Activated T-cell treated with anti-CD3 and anti-CD28 coated beads, Interleukin-2, amount 50 U/mL, for 4 hours (primary cell): Measurements from ENCODE around the gene LHFPL2. TPM values are rescaled to one million over a fixed set of nuclear protein-coding genes. Genes with fewer than 3 reads are reported as not detected.

Experiments used
- ATAC-seq, 2 donors: fragments of 200-7000 bp; cut with Tn5 transposase; one replicate each; pipeline ENCODE4 v1.10.0; 2021
- DNase-seq: peaks from one replicate; pipeline ENCODE4 v3.0.0-alpha.2; 2020
- H3K27me3 Mint-ChIP-seq: one replicate; pipeline ENCODE4 v1.8.0; 2021; ENCODE audit warnings: low read depth, mixed read lengths
- H3K36me3 Mint-ChIP-seq: one replicate; pipeline ENCODE4 v1.8.0; 2022; ENCODE audit warnings: mixed read lengths; ENCODE audit not compliant: insufficient read depth
- H3K4me1 Mint-ChIP-seq: one replicate; pipeline ENCODE4 v1.8.0; 2021; ENCODE audit warnings: low read depth, mixed read lengths
- H3K4me3 Mint-ChIP-seq: one replicate; pipeline ENCODE4 v1.8.0; 2021; ENCODE audit warnings: mild to moderate bottlenecking, moderate library complexity, mixed read lengths
- H3K9me3 Mint-ChIP-seq: one replicate; pipeline ENCODE4 v1.8.0; 2021; ENCODE audit warnings: mixed read lengths
- total RNA-seq, 3 donors: library from RNA; stranded (reverse); gene quantifications; one replicate each; pipeline ENCODE4 v1.2.1, GENCODE V29; 2021

Gene LHFPL2
- total RNA-seq, 3 donors from 2014 or later = 0.22 to 0.69 (median 0.23) TPM

DNA sequence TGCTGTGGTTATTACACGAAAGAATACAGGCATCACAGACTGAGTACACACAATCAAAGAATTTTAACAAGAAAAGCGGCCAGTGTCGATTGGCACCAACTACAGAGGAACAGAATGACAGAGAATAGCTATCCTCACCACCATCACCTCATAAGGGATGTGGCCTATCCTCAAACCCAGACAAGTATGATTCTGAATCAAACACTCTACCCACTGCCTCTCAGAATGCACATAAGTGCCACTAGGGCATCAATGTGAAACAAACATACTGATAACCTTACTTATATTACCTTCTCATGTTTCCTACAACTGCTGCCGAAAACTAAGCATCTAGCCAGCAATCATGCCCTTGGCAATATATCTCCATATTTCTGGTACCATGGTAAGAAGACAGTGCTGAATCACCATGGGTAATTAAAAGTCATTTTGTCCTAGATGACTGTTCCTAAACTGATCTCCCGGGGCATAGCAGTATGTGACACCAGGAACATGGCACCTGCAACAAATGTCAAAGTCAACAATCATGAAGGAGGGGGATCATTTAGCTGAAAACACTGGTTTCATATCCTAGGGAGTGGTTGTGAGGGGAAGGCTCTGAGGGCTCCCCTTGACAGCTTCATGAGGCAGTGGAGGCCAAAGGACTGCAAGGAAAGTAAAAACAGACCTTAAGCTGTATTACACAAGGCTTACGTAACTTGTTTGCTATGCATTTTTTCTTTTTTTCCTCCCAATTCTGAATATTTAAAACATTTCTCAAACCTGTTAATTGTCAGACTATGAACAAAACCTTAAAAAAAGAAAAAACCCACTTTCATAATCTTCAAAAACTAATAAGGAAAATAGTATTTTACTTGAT is 88.3 kb downstream of the LHFPL2 start:
- no peak overlapping the region for H3K4me3 Mint-ChIP-seq
- no peaks in the 10 kb centered on the region for H3K9me3 Mint-ChIP-seq
- DNase-seq (no peak), ATAC-seq (no peak)
- H3K36me3 Mint-ChIP-seq = no peaks in the 10 kb centered on the region
- H3K4me1 Mint-ChIP-seq = no peaks in the 10 kb centered on the region
- peaks cover 12% of the 10 kb centered on the region for H3K27me3 Mint-ChIP-seq

DNA sequence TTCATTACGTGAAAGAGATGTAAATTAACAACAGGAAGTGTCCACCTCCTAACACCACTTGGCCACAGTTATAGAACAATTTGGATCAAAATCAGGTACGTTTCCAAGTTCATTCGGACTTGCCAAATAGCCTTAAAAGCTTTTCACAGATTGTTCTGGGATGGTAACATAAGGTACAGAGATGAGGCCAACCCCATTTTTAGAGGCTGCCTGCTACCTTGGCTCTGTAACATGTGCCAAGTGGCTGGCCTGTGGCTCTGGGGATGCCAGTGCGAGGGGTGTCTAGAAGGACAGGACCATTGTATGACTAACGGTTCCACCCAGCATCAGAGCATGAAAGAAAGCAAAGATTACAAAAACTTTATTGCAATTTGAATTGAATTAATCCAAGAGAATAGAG is 91.0 kb downstream of the LHFPL2 start:
- DNase-seq = no peak
- peaks cover 4% of the 10 kb centered on the region for H3K4me1 Mint-ChIP-seq

DNA sequence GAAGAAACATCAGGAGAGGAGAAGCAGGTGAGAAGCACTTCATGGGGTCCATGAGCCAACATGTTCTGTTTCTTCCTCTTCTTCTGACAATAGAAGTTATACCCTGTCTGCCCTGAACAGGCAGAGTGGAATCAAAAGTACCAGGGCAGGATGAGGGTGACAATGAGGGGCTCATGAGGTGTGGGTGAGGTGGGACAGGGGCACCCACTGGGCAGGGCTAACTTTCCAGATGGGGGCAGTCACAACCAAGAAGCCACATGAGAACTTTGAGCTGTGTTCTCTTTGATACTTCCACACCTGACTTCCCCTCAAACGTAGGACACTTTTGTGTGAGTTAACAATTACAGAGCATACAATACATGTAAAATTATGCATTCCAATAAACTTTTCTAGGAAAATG is 92.7 kb downstream of the LHFPL2 start:
- H3K27me3 Mint-ChIP-seq = peaks cover 20% of the 10 kb centered on the region
- H3K36me3 Mint-ChIP-seq = no peaks in the 10 kb centered on the region
- H3K9me3 Mint-ChIP-seq = no peaks in the 10 kb centered on the region
- H3K4me1 Mint-ChIP-seq = peaks cover 4% of the 10 kb centered on the region
- ATAC-seq (no peak), DNase-seq (no peak)
- no peak overlapping the region for H3K4me3 Mint-ChIP-seq

More for the DNA sequence above, 91.0 kb downstream of the LHFPL2 start:
- ATAC-seq = no peak
- Mint-ChIP-seq H3K4me3 (no peak overlapping the region), H3K36me3 (no peaks in the 10 kb centered on the region), H3K9me3 (no peaks in the 10 kb centered on the region), H3K27me3 (peaks cover 20% of the 10 kb centered on the region)

DNA sequence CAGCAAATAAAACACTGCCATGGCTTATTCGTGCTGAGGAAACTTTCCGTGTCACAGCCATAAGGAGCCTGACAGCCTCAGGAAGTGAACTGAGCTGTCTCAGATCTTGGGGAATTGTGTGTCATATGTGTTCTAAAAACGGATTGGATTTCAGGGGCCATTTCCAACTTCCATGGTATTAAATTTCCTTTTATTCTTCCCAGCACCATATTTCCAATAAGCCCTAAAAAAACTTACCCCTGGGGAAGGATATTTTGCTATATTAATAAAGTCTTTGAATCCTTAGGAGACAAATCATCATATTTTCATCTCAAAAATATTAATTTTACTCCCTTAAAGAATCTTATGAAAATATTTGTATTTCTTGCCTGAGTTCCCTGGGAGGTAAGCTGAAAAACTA is 93.9 kb downstream of the LHFPL2 start:
- peaks cover 14% of the 10 kb centered on the region for H3K27me3 Mint-ChIP-seq
- H3K4me1 Mint-ChIP-seq = peaks cover 4% of the 10 kb centered on the region
- DNase-seq = no peak
- no peak overlapping the region for H3K4me3 Mint-ChIP-seq
- H3K9me3 Mint-ChIP-seq = no peaks in the 10 kb centered on the region
- H3K36me3 Mint-ChIP-seq = no peaks in the 10 kb centered on the region
- ATAC-seq = no peak

DNA sequence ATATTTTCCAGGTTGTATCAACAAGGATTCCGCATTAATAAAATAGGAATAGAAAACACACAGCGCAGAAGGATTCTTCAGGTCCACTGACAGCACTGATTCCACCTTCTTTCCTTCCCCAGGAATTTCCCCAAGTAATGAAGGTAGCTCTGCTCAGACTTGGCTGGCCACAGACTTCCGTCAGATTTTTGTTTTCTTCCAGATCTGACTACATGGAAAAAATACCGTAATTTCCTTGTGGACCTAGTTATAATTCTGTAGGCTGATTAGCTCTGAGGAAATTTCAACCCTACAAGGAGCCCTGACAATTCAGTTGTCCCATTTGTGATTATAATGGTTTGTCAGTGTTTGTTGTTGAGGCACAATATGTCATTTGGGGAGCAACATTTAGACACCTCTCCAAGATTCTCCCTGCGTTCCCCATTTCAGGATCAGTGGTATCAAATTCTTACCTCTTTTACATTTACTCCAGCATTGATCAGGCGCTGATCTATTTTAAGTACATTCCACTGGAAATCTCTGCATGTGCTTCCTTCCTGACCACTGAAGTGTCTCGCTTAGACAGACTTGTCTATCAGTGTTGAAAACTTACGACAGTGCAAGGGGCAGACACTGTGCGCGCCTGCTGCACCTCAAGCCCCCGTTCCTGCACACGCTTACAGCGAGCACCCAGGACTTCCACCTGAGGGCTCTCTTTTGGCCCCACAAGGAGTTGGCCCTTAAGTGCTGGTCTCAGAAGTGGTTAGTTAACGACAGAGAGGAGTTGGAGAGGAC is 94.8 kb downstream of the LHFPL2 start:
- Mint-ChIP-seq H3K27me3 (peaks cover 10% of the 10 kb centered on the region), H3K36me3 (no peaks in the 10 kb centered on the region), H3K9me3 (no peaks in the 10 kb centered on the region), H3K4me3 (no peak overlapping the region), H3K4me1 (peaks cover 4% of the 10 kb centered on the region)
- no peak for ATAC-seq
- DNase-seq = no peak

DNA sequence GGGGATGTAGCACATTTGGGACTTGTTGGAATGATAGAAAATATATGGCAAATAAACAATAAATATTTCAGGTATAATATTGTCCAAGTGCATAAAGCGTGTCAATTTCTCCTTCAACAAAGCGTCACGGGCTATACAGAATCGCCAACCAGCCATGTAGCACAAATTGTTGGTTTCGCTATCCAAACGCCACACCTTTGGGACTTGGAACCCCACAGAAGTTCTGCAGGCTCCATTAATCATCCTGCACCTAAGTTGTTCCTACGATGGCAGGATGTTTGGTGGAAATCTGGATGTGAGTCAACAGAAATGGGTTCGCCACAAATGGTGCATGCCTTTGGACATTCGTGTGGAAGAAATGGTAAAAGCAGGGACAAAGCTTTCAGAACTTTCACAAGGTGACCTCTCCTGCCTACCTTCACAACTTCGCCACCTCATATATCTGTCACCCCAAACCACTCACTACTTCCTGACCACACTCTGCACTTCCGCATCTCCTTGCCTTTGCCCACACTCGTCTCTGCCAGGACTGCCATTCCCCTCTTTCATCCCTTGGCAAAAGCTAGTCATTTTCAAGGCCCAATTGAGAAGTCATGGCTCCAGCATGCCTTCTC is 95.7 kb downstream of the LHFPL2 start:
- ATAC-seq = no peak
- H3K4me3 Mint-ChIP-seq = no peak overlapping the region
- DNase-seq = no peak

DNA sequence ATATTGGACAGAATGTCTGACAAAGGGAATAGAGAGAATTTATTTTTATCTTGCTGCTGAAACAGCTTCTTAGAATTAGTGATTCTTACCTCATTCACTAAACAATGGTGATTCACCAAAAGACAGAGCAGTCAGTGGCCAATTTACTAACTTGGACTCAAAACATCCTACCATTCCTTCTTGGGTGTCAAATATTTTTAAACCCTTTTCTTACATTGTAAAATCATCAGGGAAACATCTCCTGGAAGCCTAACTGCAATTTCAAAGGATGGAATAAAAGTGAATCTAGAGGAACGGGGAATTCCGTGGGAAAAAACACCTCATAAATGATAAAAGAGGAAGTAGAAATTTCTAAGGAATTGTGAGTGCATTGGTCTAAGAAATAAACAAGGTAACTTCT is 97.7 kb downstream of the LHFPL2 start:
- no peak for ATAC-seq
- no peaks in the 10 kb centered on the region for H3K36me3 Mint-ChIP-seq

More for the DNA sequence above, 95.7 kb downstream of the LHFPL2 start:
- H3K4me1 Mint-ChIP-seq = peaks cover 4% of the 10 kb centered on the region
- no peaks in the 10 kb centered on the region for H3K36me3 Mint-ChIP-seq
- no peaks in the 10 kb centered on the region for H3K9me3 Mint-ChIP-seq
- H3K27me3 Mint-ChIP-seq = peaks cover 10% of the 10 kb centered on the region

DNA sequence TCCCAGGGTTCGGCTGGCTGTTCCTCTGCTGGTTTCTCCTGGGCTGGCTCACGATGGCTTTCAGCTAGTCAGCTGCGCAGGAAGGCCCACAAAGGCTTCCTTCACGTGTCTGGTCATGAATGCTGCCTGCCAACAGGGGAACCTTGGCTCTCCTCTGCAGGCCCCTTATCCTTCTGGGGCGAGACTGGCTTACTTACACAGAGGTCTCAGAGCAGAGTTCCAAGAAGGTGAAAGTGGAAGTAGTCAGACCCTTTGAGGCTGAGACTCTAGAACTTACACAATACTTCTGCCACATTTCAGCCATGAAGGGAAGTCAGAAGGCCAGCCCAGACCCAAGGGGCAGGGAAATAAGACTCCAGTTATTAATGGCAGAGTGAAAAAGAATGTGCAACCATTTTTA is 99.5 kb downstream of the LHFPL2 start:
- DNase-seq (no peak), ATAC-seq (no peak)
- H3K4me3 Mint-ChIP-seq = no peak overlapping the region
- H3K4me1 Mint-ChIP-seq = peaks cover 4% of the 10 kb centered on the region
- H3K27me3 Mint-ChIP-seq = peaks cover 9% of the 10 kb centered on the region
- no peaks in the 10 kb centered on the region for H3K36me3 Mint-ChIP-seq
- H3K9me3 Mint-ChIP-seq = no peaks in the 10 kb centered on the region

More for the DNA sequence above, 97.7 kb downstream of the LHFPL2 start:
- H3K27me3 Mint-ChIP-seq = peaks cover 13% of the 10 kb centered on the region
- H3K9me3 Mint-ChIP-seq = no peaks in the 10 kb centered on the region
- H3K4me3 Mint-ChIP-seq = no peak overlapping the region
- no peak for DNase-seq
- peaks cover 4% of the 10 kb centered on the region for H3K4me1 Mint-ChIP-seq

DNA sequence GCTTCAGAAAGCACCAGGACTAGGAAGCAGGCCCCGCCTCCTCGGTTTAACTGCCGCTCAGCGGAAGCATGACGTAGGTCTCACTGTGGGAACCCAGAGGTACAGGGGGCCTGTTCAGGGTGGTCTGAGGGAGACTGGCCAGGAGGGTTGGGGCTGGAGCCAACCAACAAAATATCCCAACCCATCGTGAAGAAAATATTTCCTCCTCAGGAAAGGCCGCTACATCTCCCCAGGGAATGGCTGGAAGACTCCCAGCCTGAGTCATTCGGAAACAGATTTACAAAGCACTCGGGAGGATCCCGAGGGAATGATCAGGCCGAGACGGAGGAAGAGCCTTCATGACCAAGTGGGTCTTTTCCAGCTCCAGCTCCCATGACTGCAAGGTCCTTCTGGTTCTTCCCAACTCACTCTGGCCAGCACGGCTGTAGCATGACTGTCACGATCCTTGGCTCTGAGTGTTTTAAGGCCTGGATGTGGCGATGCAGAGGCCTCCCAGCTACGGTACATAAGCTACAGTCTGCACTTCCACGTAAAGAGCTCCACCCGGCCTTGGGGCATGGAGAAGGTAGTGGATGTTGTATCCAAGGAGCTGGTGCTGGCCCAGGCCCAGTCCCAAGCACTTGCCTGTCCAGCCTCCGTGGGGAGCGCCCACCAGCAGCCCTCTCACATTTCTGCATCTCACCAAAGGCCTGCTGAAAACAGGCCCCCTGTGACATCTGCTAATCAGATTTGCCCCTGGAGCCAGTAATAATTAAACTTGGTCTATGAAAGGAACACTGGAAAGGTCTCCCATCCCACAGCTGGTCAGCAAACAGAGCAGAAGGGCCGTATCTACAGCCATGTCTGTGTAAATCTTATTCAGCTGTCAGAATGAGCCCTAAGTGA is 100.6 kb downstream of the LHFPL2 start:
- H3K36me3 Mint-ChIP-seq = no peaks in the 10 kb centered on the region
- no peak for ATAC-seq
- no peaks in the 10 kb centered on the region for H3K9me3 Mint-ChIP-seq
- H3K4me3 Mint-ChIP-seq = no peak overlapping the region
- peaks cover under 1% of the 10 kb centered on the region for H3K4me1 Mint-ChIP-seq
- DNase-seq = no peak
- peaks cover 3% of the 10 kb centered on the region for H3K27me3 Mint-ChIP-seq

DNA sequence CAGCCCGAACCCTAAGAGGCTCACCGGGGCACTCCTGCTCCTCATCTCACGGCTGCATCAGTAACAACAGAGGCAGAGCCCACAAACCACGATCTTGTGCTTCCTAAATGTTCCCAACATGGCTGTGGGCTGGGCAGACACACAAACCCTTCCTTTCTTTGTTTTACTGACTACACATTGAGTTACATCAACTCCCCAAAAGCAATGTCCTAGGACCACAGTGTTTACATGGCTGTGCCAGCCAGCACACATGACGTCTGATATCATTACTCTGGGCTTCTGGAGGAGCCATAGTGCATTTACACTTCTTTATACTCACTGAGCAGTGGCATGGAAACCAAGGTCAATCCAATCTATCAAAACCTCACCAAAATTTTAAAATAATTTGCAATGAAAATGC is 101.4 kb downstream of the LHFPL2 start:
- no peak for ATAC-seq
- no peaks in the 10 kb centered on the region for H3K36me3 Mint-ChIP-seq
- no peak overlapping the region for H3K4me3 Mint-ChIP-seq
- DNase-seq = no peak
- H3K27me3 Mint-ChIP-seq = peaks cover 3% of the 10 kb centered on the region
- H3K4me1 Mint-ChIP-seq = no peaks in the 10 kb centered on the region
- H3K9me3 Mint-ChIP-seq = no peaks in the 10 kb centered on the region

DNA sequence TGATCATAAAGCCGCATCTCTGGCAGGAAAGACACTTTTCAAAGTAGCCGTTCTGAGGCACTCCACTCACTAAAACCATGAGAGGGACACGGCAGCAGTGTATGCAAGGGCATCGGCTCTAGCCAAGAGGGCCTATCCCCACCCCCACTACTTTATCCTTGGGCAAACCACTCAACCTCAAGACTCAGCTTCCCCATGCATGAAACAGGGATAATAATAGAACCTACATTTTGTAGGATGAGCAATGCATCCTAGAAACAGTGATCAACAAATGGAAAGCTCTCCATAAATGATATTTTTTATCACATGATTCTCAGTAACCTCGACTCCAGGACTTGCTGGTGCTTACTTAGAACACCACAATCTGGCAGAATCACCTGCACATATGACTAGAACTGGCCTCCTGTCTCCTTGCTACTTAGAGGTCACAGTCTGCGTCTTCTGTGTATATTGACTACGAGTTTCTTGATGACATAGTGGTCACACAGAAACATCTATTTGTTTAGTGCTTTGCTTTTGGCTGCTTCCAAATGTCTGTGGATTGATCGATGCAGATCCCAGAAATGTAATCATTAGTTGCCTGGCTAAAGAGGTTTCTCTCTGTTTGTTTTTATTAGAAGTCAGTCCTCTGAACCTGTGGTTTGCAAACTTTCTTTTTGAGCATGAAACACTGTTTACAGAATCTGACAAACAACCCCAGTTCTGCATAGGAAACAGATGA is 102.1 kb downstream of the LHFPL2 start:
- H3K4me1 Mint-ChIP-seq = no peaks in the 10 kb centered on the region
- no peak overlapping the region for H3K4me3 Mint-ChIP-seq
- no peaks in the 10 kb centered on the region for H3K36me3 Mint-ChIP-seq
- ATAC-seq (no peak), DNase-seq (no peak)
- H3K27me3 Mint-ChIP-seq = peaks cover 3% of the 10 kb centered on the region
- H3K9me3 Mint-ChIP-seq = no peaks in the 10 kb centered on the region

DNA sequence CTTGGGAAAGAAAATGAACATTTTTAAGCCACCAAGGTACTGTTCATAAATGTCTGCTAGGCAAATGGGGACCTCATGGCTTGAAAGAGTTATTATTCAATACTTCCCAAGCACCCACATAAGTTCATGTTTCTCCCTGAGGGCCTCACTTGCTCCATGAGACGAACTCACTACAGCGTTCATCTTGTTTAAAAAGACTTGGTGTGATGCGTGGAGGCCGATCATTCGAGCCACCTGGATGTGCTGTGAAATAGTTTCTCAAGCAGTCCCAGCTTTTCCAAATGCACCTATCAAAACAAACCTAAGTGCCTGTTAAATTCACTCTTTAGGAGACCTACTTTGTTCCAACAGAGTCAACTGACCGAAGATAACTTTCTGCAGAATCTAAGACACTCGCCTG is 103.2 kb downstream of the LHFPL2 start:
- Mint-ChIP-seq H3K4me1 (no peaks in the 10 kb centered on the region), H3K27me3 (peaks cover 3% of the 10 kb centered on the region), H3K4me3 (no peak overlapping the region), H3K9me3 (no peaks in the 10 kb centered on the region), H3K36me3 (no peaks in the 10 kb centered on the region)
- no peak for ATAC-seq
- DNase-seq = no peak

DNA sequence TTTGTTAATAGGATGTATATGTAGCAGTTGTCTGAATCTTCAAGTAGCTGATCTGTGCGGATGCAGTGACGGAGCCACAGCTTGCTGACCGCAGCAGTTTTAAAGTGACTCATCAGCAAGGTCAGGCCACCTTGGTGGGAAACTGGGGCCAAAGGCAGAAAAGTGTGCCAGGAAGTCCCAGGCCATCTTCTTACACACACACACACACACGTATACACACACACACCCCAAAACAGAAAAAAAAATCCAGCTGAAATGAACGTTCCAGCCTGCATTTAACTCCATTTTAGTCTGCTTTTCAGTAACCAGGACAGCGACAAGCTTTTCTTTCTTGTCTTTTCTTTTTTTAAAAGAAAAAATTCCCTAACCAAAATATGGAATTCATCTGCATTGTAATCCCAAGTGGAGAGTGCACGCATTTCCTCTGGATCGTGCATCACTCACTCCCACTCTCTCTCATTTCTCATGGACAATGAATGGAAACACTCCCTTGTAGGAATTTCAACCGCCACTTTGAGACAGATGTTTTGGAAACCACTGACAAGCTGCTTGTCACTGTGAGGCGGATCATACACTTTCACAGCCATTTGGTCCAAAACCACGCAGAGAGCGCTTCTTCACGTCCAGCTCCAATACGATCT is 103.9 kb downstream of the LHFPL2 start:
- Mint-ChIP-seq H3K27me3 (peaks cover 3% of the 10 kb centered on the region), H3K36me3 (no peaks in the 10 kb centered on the region), H3K4me1 (no peaks in the 10 kb centered on the region), H3K9me3 (no peaks in the 10 kb centered on the region), H3K4me3 (no peak overlapping the region)
- ATAC-seq = no peak
- DNase-seq = no peak
